GM18951 (cell line): ENCODE measurements around the gene COA1.

ENCODE experiments used
- POLR2A ChIP-seq: IDR thresholded peaks from 4 replicates; pipeline ENCODE4 v1.6.1; 2011; ENCODE audit warnings: mild to moderate bottlenecking; ENCODE audit not compliant: insufficient read length, insufficient read depth; ENCODE audit errors: extremely low read depth
- in situ Hi-C: fragments of 300-500 bp; cut with MboI; formaldehyde crosslinking; loops from one replicate; pipeline ENCODE4 v1.12.0; 2022; ENCODE audit warnings: low sequenced_read_pairs, mixed read lengths, inconsistent platforms; ENCODE audit not compliant: unreplicated experiment

COA1 gene

GRCh38 chr7:43753271-43753810, 24.0 kb upstream of the COA1 start:
- in situ Hi-C loops: no loop called here

GRCh38 chr7:43752411-43752810, 23.1 kb upstream of the COA1 start:
- no peak for TF ChIP-seq POLR2A
- in situ Hi-C loops: no loop called here

More at GRCh38 chr7:43753271-43753810, 24.0 kb upstream of the COA1 start:
- TF ChIP-seq POLR2A: no peak

- in situ Hi-C loops: no loop called here
- no peak for TF ChIP-seq POLR2A
These were observed 20.9 kb upstream of the COA1 start for GRCh38 chr7:43750016-43750887.

DNA sequence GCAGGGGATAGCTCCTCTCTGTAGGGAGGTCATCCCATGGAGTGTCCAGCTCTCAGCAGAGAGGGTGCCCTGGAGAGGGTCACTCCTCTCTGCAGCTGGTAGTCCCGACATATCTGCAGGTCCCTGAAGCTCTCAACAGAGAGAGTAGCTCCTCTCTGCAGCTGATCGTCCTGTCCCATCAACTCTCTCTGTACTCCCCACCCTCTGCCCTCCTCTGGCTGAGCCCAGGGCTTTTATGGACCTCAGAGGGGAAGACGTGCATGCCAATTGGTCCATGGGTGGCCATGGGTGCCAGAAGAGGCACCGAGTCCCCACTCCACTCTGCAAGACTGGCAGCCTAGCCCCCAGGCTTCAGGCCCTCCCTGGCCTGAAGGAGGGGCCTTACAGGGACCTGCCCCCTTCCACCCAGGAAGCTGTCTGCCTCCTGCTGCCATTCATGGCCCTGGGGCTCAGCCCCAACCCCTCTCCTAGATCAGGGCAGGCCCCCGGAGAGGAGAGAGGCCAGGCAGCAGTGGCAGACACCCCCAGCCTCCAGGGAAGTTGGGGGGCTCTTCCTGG, 20.1 kb upstream of the COA1 start:
- no peak for TF ChIP-seq POLR2A
- in situ Hi-C loops: loop anchor here (25.0 kb wide), 1 partner anchor 812 kb away; the partner anchor contains the start of genes MRPL32 and PSMA2

GRCh38 chr7:43747328-43748105, 18.2 kb upstream of the COA1 start:
- TF ChIP-seq POLR2A: no peak
- in situ Hi-C loops: loop anchor here (25.0 kb wide), 1 partner anchor 810 kb away; the partner anchor contains the start of genes MRPL32 and PSMA2

- TF ChIP-seq POLR2A: no peak
- in situ Hi-C loops: loop anchor here (25.0 kb wide), 1 partner anchor 805 kb away; the partner anchor contains the start of genes MRPL32 and PSMA2
These were observed 13.4 kb upstream of the COA1 start for GRCh38 chr7:43742692-43743091.

GRCh38 chr7:43737467-43738127, 8.3 kb upstream of the COA1 start:
- in situ Hi-C loops: loop anchor here (25.0 kb wide), 1 partner anchor 800 kb away; the partner anchor contains the start of genes MRPL32 and PSMA2
- TF ChIP-seq POLR2A: no peak

GRCh38 chr7:43735802-43736603, 6.7 kb upstream of the COA1 start:
- TF ChIP-seq POLR2A: no peak
- in situ Hi-C loops: loop anchor here (25.0 kb wide), 1 partner anchor 799 kb away; the partner anchor contains the start of genes MRPL32 and PSMA2

DNA sequence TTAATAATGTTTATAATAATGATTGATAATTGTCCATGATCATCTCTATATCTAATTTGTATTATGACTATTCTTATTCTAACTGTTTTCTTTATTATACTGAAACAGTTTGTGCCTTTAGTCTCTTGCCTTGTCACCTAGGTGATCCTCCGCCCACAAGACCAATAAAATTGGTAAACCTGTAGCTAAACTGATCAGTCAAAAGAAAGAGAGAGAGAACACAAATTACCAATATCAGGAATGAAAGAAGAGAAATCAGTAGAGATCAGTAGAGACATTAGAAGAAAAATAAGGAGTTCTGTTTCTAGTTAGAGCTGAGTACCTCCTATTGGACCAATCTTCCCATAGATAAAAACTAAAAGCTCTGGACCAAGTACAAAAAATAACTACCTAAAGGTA, 6.1 kb upstream of the COA1 start:
- in situ Hi-C loops: loop anchor here (25.0 kb wide), 1 partner anchor 798 kb away; the partner anchor contains the start of genes MRPL32 and PSMA2
- TF ChIP-seq POLR2A: no peak

- in situ Hi-C loops: loop anchor here (25.0 kb wide), 1 partner anchor 797 kb away; the partner anchor contains the start of genes MRPL32 and PSMA2
These were observed 5.4 kb upstream of the COA1 start for GRCh38 chr7:43734575-43735332.

- in situ Hi-C loops: loop anchor here (25.0 kb wide), 1 partner anchor 794 kb away; the partner anchor contains the start of genes MRPL32 and PSMA2
These were observed 2.2 kb upstream of the COA1 start for GRCh38 chr7:43731494-43731893.
